Kidney epithelial cell (primary cell): ENCODE measurements around the gene TAL1. TPM values are rescaled to one million over a fixed set of nuclear protein-coding genes. Genes with fewer than 3 reads are reported as not detected.

Experiments
- DNase-seq: peaks from one replicate; pipeline ENCODE4 v3.0.0-alpha.2; 2010; ENCODE audit warnings: low read depth
- H3K27me3 ChIP-seq: 2 replicates; pipeline ENCODE4 v1.6.0; 2011; ENCODE audit warnings: low read length; ENCODE audit not compliant: control insufficient read depth, insufficient read depth
- H3K36me3 ChIP-seq: 2 replicates; pipeline ENCODE4 v1.5.1; 2011; ENCODE audit warnings: low read length; ENCODE audit not compliant: control insufficient read depth, insufficient read depth
- H3K4me3 ChIP-seq: 2 replicates; pipeline ENCODE4 v1.5.1; 2011; ENCODE audit warnings: low read depth, mild to moderate bottlenecking, control low read depth, low read length
- CTCF ChIP-seq: IDR thresholded peaks from 2 replicates; pipeline ENCODE4 v1.5.1; 2011; ENCODE audit warnings: mild to moderate bottlenecking, moderate library complexity, low read length, control low read depth, inconsistent platforms; ENCODE audit not compliant: insufficient read depth, poor library complexity, severe bottlenecking
- total RNA-seq: library from RNA; depleted of rRNA; stranded (reverse); fragments of >200 nt; gene quantifications from 2 replicates; pipeline ENCODE4 v1.2.3, GENCODE V29; 2015

Gene TAL1
- total RNA-seq, 1 donor from 2014 or later = 0.71 TPM

GRCh38 chr1:47223174-47223920 is 8.7 kb downstream of the TAL1 start:
- no peak for TF ChIP-seq CTCF
- Histone ChIP-seq H3K27me3 (peaks cover 45% of the 10 kb centered on the region), H3K36me3 (no peaks in the 10 kb centered on the region), H3K4me3 (no peak overlapping the region)
- no peak for DNase-seq

DNA sequence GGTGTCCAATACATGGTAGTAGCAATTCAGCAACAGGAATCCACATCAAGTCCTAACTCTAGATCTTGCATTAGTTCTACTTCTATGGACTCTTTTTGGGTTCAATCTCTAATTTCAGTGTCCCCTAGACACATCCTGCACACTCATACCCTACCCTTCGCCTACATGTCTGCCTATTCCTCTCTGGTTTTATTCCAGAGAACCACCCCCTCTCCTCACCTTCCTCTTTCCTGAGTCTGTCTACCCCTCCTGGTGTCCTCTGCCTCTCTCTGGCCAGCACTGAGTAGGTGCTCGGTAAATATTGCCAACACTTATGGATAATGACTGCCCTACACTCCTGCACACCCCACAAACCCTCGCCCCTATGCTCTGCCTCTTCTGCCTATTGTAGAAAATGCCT is 9.5 kb downstream of the TAL1 start:
- TF ChIP-seq CTCF = no peak
- Histone ChIP-seq H3K36me3 (no peaks in the 10 kb centered on the region), H3K27me3 (peaks cover 40% of the 10 kb centered on the region)

GRCh38 chr1:47219590-47220220 is 12.3 kb downstream of the TAL1 start:
- H3K36me3 ChIP-seq = no peaks in the 10 kb centered on the region
- no peak overlapping the region for H3K4me3 ChIP-seq
- no peak for TF ChIP-seq CTCF
- no peak for DNase-seq
- peaks cover 15% of the 10 kb centered on the region for H3K27me3 ChIP-seq

More for the DNA sequence above, 9.5 kb downstream of the TAL1 start:
- no peak overlapping the region for H3K4me3 ChIP-seq
- DNase-seq = no peak

GRCh38 chr1:47219001-47219400 is 13.0 kb downstream of the TAL1 start:
- DNase-seq = no peak
- Histone ChIP-seq H3K36me3 (no peaks in the 10 kb centered on the region), H3K4me3 (no peak overlapping the region), H3K27me3 (peaks cover 8% of the 10 kb centered on the region)
- TF ChIP-seq CTCF = no peak

DNA sequence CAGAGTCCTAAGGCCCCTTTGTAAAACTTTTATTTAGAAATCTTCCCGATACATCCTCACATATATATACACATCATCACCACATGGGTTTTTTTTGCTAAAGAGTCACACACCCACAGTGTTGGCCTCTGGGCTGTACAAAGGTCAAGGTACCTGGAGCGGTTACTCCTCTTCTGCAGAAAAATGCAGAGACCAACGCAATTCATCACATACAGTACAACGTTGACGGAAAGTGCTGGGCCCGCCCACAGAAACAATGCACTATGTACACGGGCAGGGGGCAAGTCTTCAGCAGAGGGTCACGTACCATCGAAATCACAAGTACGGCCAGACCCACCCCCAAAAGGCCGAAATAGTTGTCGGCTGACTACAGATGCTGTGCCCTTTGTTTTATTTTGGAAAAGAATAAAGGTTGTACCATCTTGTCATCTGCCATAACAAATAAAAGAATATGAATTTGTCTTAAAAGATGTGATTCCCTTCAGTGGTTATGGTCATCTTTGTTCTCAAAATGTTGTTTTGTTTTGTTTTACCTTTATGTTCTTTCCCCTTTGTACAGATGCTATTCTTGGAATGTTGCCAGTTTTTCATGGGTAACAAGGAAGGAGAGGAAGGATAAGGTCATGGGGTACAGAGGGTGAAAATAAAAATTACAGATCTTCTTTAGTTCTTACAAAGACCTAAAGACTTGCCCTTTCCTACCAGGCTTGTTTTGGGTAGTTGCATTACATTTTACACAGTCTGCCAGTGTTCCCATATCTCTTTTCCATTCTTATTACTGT is 15.6 kb downstream of the TAL1 start:
- H3K36me3 ChIP-seq = no peaks in the 10 kb centered on the region
- no peak for TF ChIP-seq CTCF
- no peak overlapping the region for H3K4me3 ChIP-seq
- no peak for DNase-seq
- H3K27me3 ChIP-seq = no peaks in the 10 kb centered on the region
